ENCODE data around the gene PLXNA3. TPM values are rescaled to one million over a fixed set of nuclear protein-coding genes. Genes with fewer than 3 reads are reported as not detected.

The PLXNA3 gene
- polyA plus RNA-seq, 1 experiment = 36.0 TPM

GRCh38 chrX:154485150-154486051 lies 27.3 kb downstream of the PLXNA3 start:
- ChIA-PET CTCF (interaction anchor here (1.0 kb wide), 1 partner anchor 86 kb away, joined by 3 read pairs; no protein-coding TSS in a partner anchor), POLR2A (no interaction called here)
- Histone ChIP-seq H3K4me3 (ENCODE audit: low read depth, low read length) (peak overlapping the region; percentile 57), H3K27me3 (ENCODE audit: control insufficient read depth, insufficient read depth, low read length) (no peaks in the 10 kb centered on the region), H3K36me3 (ENCODE audit: control insufficient read depth, insufficient read depth, low read length) (peaks cover 8% of the 10 kb centered on the region)
- no peak for DNase-seq (ENCODE audit: low read depth)
- no peak for TF ChIP-seq CTCF (IDR thresholded peaks at IDR 0.05; ENCODE audit: insufficient read depth, low read depth, low read length)

- ChIA-PET POLR2A (no interaction called here), CTCF (no interaction called here)
- peaks cover 8% of the 10 kb centered on the region for H3K36me3 ChIP-seq (ENCODE audit: control insufficient read depth, insufficient read depth, low read length)
- no peaks in the 10 kb centered on the region for H3K27me3 ChIP-seq (ENCODE audit: control insufficient read depth, insufficient read depth, low read length)
- TF ChIP-seq CTCF (IDR thresholded peaks at IDR 0.05; ENCODE audit: insufficient read depth, low read depth, low read length) = no peak
- H3K4me3 ChIP-seq (ENCODE audit: low read depth, low read length) = peak overlapping the region; percentile 57
- no peak for DNase-seq (ENCODE audit: low read depth)
Observed at GRCh38 chrX:154486052-154486395, 27.9 kb downstream of the PLXNA3 start.

- POLR2A ChIA-PET = no interaction called here
- DNase-seq (ENCODE audit: low read depth) = no peak
- H3K36me3 ChIP-seq (ENCODE audit: control insufficient read depth, insufficient read depth, low read length) = peaks cover 8% of the 10 kb centered on the region
- TF ChIP-seq CTCF (IDR thresholded peaks at IDR 0.05; ENCODE audit: insufficient read depth, low read depth, low read length) = no peak
- CTCF ChIA-PET = interaction anchor here (0.7 kb wide), 1 partner anchor 12 kb away, joined by 3 read pairs; no protein-coding TSS in a partner anchor
- no peaks in the 10 kb centered on the region for H3K27me3 ChIP-seq (ENCODE audit: control insufficient read depth, insufficient read depth, low read length)
- peak within 1 kb of the TSS; percentile 57 for H3K4me3 ChIP-seq (ENCODE audit: low read depth, low read length)
Observed at GRCh38 chrX:154486396-154487207, 28.5 kb downstream of the PLXNA3 start, which contains the start of gene UBL4A. Gene UBL4A (minus strand): TSS chrX:154486615. CDS start chrX:154486584, 31 bp downstream.

DNA sequence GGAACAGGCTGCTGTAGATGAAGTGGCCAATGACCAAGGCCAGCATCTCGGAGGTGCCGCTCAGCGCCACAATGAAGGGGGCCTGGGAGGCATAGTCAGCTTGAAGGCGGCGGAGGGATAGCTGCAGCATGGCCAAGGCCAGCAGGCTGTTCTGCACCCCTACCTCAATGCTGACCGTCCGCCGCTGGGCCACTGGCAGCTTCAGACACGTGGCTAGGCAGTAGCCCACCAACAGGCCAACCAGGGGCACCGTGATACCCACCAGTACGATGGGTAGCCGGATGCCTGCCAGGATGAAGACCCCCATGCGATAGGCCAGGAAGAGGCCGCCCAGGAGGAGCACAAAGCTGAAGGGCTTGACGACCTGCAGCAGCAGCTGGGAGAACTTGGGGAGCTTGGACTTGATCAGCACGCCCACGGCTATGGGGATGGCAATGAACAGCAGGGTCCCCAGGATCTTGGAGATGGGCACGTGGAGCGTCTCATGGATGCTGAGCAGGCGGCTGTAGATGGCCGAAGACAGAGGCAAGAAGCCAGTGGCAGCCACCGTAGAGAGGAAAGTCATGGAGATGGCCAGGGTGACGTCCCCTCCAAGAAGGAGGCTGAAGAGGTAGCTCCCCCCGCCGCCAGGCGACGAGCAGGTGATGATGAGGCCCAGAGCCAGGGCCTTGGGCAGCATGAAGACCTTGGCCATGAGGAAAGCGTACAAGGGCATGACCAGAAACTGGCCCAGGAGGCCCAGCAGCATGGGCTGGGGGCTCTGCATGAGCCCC lies 29.6 kb downstream of the PLXNA3 start:
- ChIA-PET CTCF (no interaction called here), POLR2A (interaction anchor here (0.5 kb wide), 1 partner anchor 9 kb away, joined by 3 read pairs; no protein-coding TSS in a partner anchor)
- no peak for DNase-seq (ENCODE audit: low read depth)
- no peaks in the 10 kb centered on the region for H3K27me3 ChIP-seq (ENCODE audit: control insufficient read depth, insufficient read depth, low read length)
- peaks cover 8% of the 10 kb centered on the region for H3K36me3 ChIP-seq (ENCODE audit: control insufficient read depth, insufficient read depth, low read length)
- no peak for TF ChIP-seq CTCF (IDR thresholded peaks at IDR 0.05; ENCODE audit: insufficient read depth, low read depth, low read length)
- H3K4me3 ChIP-seq (ENCODE audit: low read depth, low read length) = no peak overlapping the region
